Coronary artery (tissue), 2 donors: ENCODE measurements around the gene POLA1.

ENCODE experiments used
- DNase-seq: peaks from one replicate; pipeline ENCODE4 v3.0.0-alpha.2; 2017; ENCODE audit warnings: low spot score
- H3K27ac ChIP-seq, 2 donors: fragments of 200-600 bp; sonication (generic); one replicate each; pipeline ENCODE4 v1.5.1; 2016 to 2019
- H3K4me3 ChIP-seq: fragments of 200-600 bp; sonication (generic); 2 replicates; pipeline ENCODE4 v1.5.1; 2016; ENCODE audit warnings: mild to moderate bottlenecking, moderate library complexity
- CTCF ChIP-seq: fragments of 200-600 bp; sonication (generic); IDR thresholded peaks from one replicate; pipeline ENCODE4 v1.5.1; 2019; ENCODE audit warnings: antibody characterized with exemption

Gene POLA1

GRCh38 chrX:24672701-24673190, 21.0 kb upstream of the POLA1 start:
- Histone ChIP-seq H3K4me3 (no peak overlapping the region), H3K27ac (no peak overlapping the region)
- no peak for TF ChIP-seq CTCF
- no peak for DNase-seq

- H3K27ac ChIP-seq, result no peak overlapping the region
- DNase-seq, result no peak
- no peak for TF ChIP-seq CTCF
- no peak overlapping the region for H3K4me3 ChIP-seq
Observed at GRCh38 chrX:24673424-24673823, 20.3 kb upstream of the POLA1 start.

- Histone ChIP-seq H3K4me3 (no peak overlapping the region), H3K27ac (no peak overlapping the region)
- no peak for DNase-seq
- peak; percentile 29 for TF ChIP-seq CTCF
Observed at GRCh38 chrX:24676403-24677024, 17.2 kb upstream of the POLA1 start.

GRCh38 chrX:24682739-24683432, 10.8 kb upstream of the POLA1 start:
- Histone ChIP-seq H3K27ac (no peak overlapping the region), H3K4me3 (no peak overlapping the region)
- DNase-seq, result no peak
- TF ChIP-seq CTCF, result no peak

- Histone ChIP-seq H3K4me3 (no peak overlapping the region), H3K27ac (no peak overlapping the region)
- no peak for TF ChIP-seq CTCF
- DNase-seq, result no peak
Observed at GRCh38 chrX:24684048-24684447, 9.7 kb upstream of the POLA1 start.

GRCh38 chrX:24692305-24692704, 1.4 kb upstream of the POLA1 start:
- no peak for DNase-seq
- Histone ChIP-seq H3K27ac (no peak overlapping the region), H3K4me3 (no peak overlapping the region)
- TF ChIP-seq CTCF, result no peak

GRCh38 chrX:24694825-24695224, 1.1 kb downstream of the POLA1 start:
- Histone ChIP-seq H3K4me3 (peak overlapping the region; percentile 82), H3K27ac (no peak overlapping the region)
- TF ChIP-seq CTCF, result no peak
- DNase-seq, result no peak
